H9 (cell line): ENCODE results near the gene RPL12. TPM values are rescaled to one million over a fixed set of nuclear protein-coding genes. Genes with fewer than 3 reads are reported as not detected.

ENCODE experiments used
- DNase-seq: peaks from one replicate; pipeline ENCODE4 v3.0.0-alpha.2; 2017
- H2AFZ ChIP-seq: one replicate; pipeline ENCODE4 v1.6.1; 2013; ENCODE audit warnings: mild to moderate bottlenecking, low read length, control low read depth, moderate library complexity
- H2AK5ac ChIP-seq: 2 replicates; pipeline ENCODE4 v1.6.1; 2013; ENCODE audit warnings: low read length, control low read depth, mixed read lengths; ENCODE audit not compliant: insufficient read length
- H2BK120ac ChIP-seq: one replicate; pipeline ENCODE4 v1.6.1; 2013; ENCODE audit warnings: low read depth, mild to moderate bottlenecking, low read length, control low read depth, inconsistent platforms; ENCODE audit not compliant: poor library complexity, severe bottlenecking
- H2BK12ac ChIP-seq: 2 replicates; pipeline ENCODE4 v1.6.1; 2013; ENCODE audit warnings: low read length, control low read depth, mixed read lengths, low read depth; ENCODE audit not compliant: insufficient read length
- H2BK15ac ChIP-seq: 2 replicates; pipeline ENCODE4 v1.6.1; 2013; ENCODE audit warnings: low read depth, low read length, control low read depth
- H2BK20ac ChIP-seq: one replicate; pipeline ENCODE4 v1.6.1; 2013; ENCODE audit warnings: low read depth, mild to moderate bottlenecking, low read length, control low read depth, inconsistent platforms; ENCODE audit not compliant: poor library complexity, severe bottlenecking
- H2BK5ac ChIP-seq: 2 replicates; pipeline ENCODE4 v1.6.1; 2013; ENCODE audit warnings: low read length, control low read depth, mixed read lengths; ENCODE audit not compliant: insufficient read length
- H3K14ac ChIP-seq: 2 replicates; pipeline ENCODE4 v1.6.1; 2013; ENCODE audit warnings: low read length, control low read depth; ENCODE audit not compliant: insufficient read depth
- H3K18ac ChIP-seq: 2 replicates; pipeline ENCODE4 v1.6.1; 2013; ENCODE audit warnings: low read depth, mild to moderate bottlenecking, mixed read lengths, low read length, control low read depth; ENCODE audit not compliant: insufficient read length
- H3K23ac ChIP-seq: 2 replicates; pipeline ENCODE4 v1.6.1; 2013; ENCODE audit warnings: low read length, control low read depth, mixed read lengths, low read depth; ENCODE audit not compliant: insufficient read length
- H3K23me2 ChIP-seq: 2 replicates; pipeline ENCODE4 v1.6.1; 2013; ENCODE audit warnings: low read depth, mild to moderate bottlenecking, mixed read lengths, low read length, control low read depth; ENCODE audit not compliant: insufficient read length, poor library complexity, severe bottlenecking
- H3K27ac ChIP-seq: 2 replicates; pipeline ENCODE4 v1.5.1; 2013; ENCODE audit warnings: low read length, control low read depth, mixed read lengths, low read depth; ENCODE audit not compliant: insufficient read length
- H3K27me3 ChIP-seq: 2 replicates; pipeline ENCODE4 v1.6.1; 2013; ENCODE audit warnings: low read length, control low read depth, inconsistent platforms; ENCODE audit not compliant: insufficient read depth
- H3K4ac ChIP-seq: 2 replicates; pipeline ENCODE4 v1.6.1; 2013; ENCODE audit warnings: low read depth, mild to moderate bottlenecking, control low read depth, inconsistent platforms, low read length, moderate library complexity
- H3K4me1 ChIP-seq: 2 replicates; pipeline ENCODE4 v1.6.1; 2013; ENCODE audit warnings: low read length, control low read depth, inconsistent platforms; ENCODE audit not compliant: insufficient read depth
- H3K4me2 ChIP-seq: 2 replicates; pipeline ENCODE4 v1.6.1; 2013; ENCODE audit warnings: low read length, control low read depth, mixed read lengths; ENCODE audit not compliant: insufficient read length, insufficient read depth
- H3K56ac ChIP-seq: 2 replicates; pipeline ENCODE4 v1.6.1; 2013; ENCODE audit warnings: low read depth, mild to moderate bottlenecking, mixed read lengths, low read length, control low read depth; ENCODE audit not compliant: insufficient read length
- H3K79me1 ChIP-seq: 2 replicates; pipeline ENCODE4 v1.6.1; 2013; ENCODE audit warnings: low read depth, mild to moderate bottlenecking, moderate library complexity, low read length, control low read depth, inconsistent platforms; ENCODE audit not compliant: insufficient read depth, poor library complexity, severe bottlenecking
- H3K79me2 ChIP-seq: 2 replicates; pipeline ENCODE4 v1.6.1; 2013; ENCODE audit warnings: low read length, control low read depth, inconsistent platforms; ENCODE audit not compliant: insufficient read depth
- H3K9ac ChIP-seq: 2 replicates; pipeline ENCODE4 v1.6.1; 2013; ENCODE audit warnings: low read length, control low read depth, mixed read lengths; ENCODE audit not compliant: insufficient read length; ENCODE audit errors: extremely low read depth
- H3K9me3 ChIP-seq: one replicate; pipeline ENCODE4 v1.6.1; 2013; ENCODE audit warnings: low read depth, low read length, inconsistent platforms; ENCODE audit not compliant: control insufficient read depth
- H3T11ph ChIP-seq: one replicate; pipeline ENCODE4 v1.6.1; 2013; ENCODE audit warnings: mild to moderate bottlenecking, low read length, control low read depth, inconsistent platforms
- H4K20me1 ChIP-seq: one replicate; pipeline ENCODE4 v1.6.1; 2013; ENCODE audit not compliant: control insufficient read depth, insufficient read length, insufficient read depth
- H4K5ac ChIP-seq: 2 replicates; pipeline ENCODE4 v1.6.1; 2013; ENCODE audit warnings: low read depth, mild to moderate bottlenecking, mixed read lengths, low read length, control low read depth; ENCODE audit not compliant: insufficient read length
- H4K8ac ChIP-seq: replicated peaks from 2 replicates; pipeline ENCODE4 v1.6.1; 2013; ENCODE audit warnings: low read length, control low read depth, mixed read lengths, low read depth; ENCODE audit not compliant: insufficient read length
- H4K91ac ChIP-seq: 2 replicates; pipeline ENCODE4 v1.6.1; 2013; ENCODE audit warnings: low read depth, mild to moderate bottlenecking, moderate library complexity, mixed read lengths, low read length, control low read depth; ENCODE audit not compliant: insufficient read length
- H3K27ac Mint-ChIP-seq, 3 experiments: 2 replicates in 2 of 3; 3 replicates in 1 of 3; pipeline ENCODE4 v1.8.0; 2020 to 2021; ENCODE audit warnings: mixed read lengths in 3 of 3, mild to moderate bottlenecking in 1 of 3, moderate library complexity in 1 of 3
- H3K27me3 Mint-ChIP-seq: 2 replicates; pipeline ENCODE4 v1.8.0; 2021; ENCODE audit warnings: low read depth, mild to moderate bottlenecking, moderate library complexity, mixed read lengths
- H3K36me3 Mint-ChIP-seq, 3 experiments: 2 replicates in 2 of 3; 3 replicates in 1 of 3; pipeline ENCODE4 v1.8.0; 2020 to 2021; ENCODE audit warnings: low read depth in 3 of 3, mixed read lengths in 3 of 3; ENCODE audit not compliant: insufficient read depth in 1 of 3
- H3K4me1 Mint-ChIP-seq, 2 experiments: 2 replicates each; pipeline ENCODE4 v1.8.0; 2020; ENCODE audit warnings: mixed read lengths in 2 of 2
- H3K4me3 Mint-ChIP-seq, 2 experiments: 2 replicates in 1 of 2; 3 replicates in 1 of 2; pipeline ENCODE4 v1.8.0; 2020 to 2021; ENCODE audit warnings: mild to moderate bottlenecking in 2 of 2, mixed read lengths in 2 of 2, moderate library complexity in 1 of 2
- H3K9me3 Mint-ChIP-seq, 2 experiments: 2 replicates in 1 of 2; 3 replicates in 1 of 2; pipeline ENCODE4 v1.8.0; 2020; ENCODE audit warnings: mild to moderate bottlenecking in 2 of 2, mixed read lengths in 2 of 2, moderate library complexity in 1 of 2
- CTCF ChIP-seq: fragments of 200-600 bp; sonication (generic); conservative IDR thresholded peaks from 3 replicates; pipeline ENCODE4 v1.8.0; 2021; ENCODE audit warnings: antibody characterized with exemption, mild to moderate bottlenecking
- WGBS: extraction: QIAGEN DNeasy Blood & Tissue Kit; methylation state at CpG from one replicate; pipeline ENCODE4 v1.1.7; 2013; ENCODE audit warnings: missing lambda C conversion rate, low lambda C conversion rate, mixed read lengths; ENCODE audit not compliant: insufficient read length; ENCODE audit errors: extremely low coverage; 5-methylcytosine and 5-hydroxymethylcytosine counted together
- total RNA-seq: library from RNA; stranded (reverse); gene quantifications from 2 replicates; pipeline ENCODE4 v1.2.1, GENCODE V29; 2021

The RPL12 gene
- total RNA-seq, 1 experiment from 2014 or later = 1,710 TPM

GRCh38 chr9:127490535-127491230 lies 39.5 kb upstream of the RPL12 start:
- peaks cover 6 to 40% (median 22%) of the 10 kb centered on the region in 3 experiments for H3K36me3 Mint-ChIP-seq
- Histone ChIP-seq H4K5ac (no peak overlapping the region), H2BK15ac (no peak overlapping the region), H2BK12ac (no peak overlapping the region), H3K14ac (no peak overlapping the region), H2AFZ (no peak overlapping the region), H4K8ac (no peak overlapping the region), H3K23me2 (no peaks in the 10 kb centered on the region), H3K4me2 (no peak overlapping the region), H2AK5ac (no peak overlapping the region), H3K56ac (no peak overlapping the region), H3K4me1 (no peaks in the 10 kb centered on the region), H3K23ac (no peak overlapping the region), H3K27ac (no peak overlapping the region), H2BK120ac (no peak overlapping the region), H3K9ac (no peak overlapping the region), H3K79me1 (no peaks in the 10 kb centered on the region), H3K4ac (no peak overlapping the region), H4K20me1 (no peaks in the 10 kb centered on the region), H3K18ac (no peak overlapping the region), H3K79me2 (no peaks in the 10 kb centered on the region), H4K91ac (no peak overlapping the region), H3T11ph (no peak overlapping the region), H3K9me3 (no peaks in the 10 kb centered on the region), H2BK20ac (no peak overlapping the region), H3K27me3 (no peaks in the 10 kb centered on the region), H2BK5ac (no peak overlapping the region)
- no peak for TF ChIP-seq CTCF
- WGBS = no CpG with 5 or more reads among the region's 9 CpGs
- peaks cover 4 to 8% of the 10 kb centered on the region in 2 experiments for H3K4me1 Mint-ChIP-seq
- DNase-seq = no peak
- no peaks in the 10 kb centered on the region for H3K9me3 Mint-ChIP-seq
- H3K27me3 Mint-ChIP-seq = no peaks in the 10 kb centered on the region
- H3K4me3 Mint-ChIP-seq = no peak overlapping the region
- peak overlapping the region in 2 of 3 experiments; percentile 17 to 58; a peak in 1 of 7 replicates for H3K27ac Mint-ChIP-seq
